ENCODE data around the gene F8.

- TF ChIP-seq, protein P1, sequence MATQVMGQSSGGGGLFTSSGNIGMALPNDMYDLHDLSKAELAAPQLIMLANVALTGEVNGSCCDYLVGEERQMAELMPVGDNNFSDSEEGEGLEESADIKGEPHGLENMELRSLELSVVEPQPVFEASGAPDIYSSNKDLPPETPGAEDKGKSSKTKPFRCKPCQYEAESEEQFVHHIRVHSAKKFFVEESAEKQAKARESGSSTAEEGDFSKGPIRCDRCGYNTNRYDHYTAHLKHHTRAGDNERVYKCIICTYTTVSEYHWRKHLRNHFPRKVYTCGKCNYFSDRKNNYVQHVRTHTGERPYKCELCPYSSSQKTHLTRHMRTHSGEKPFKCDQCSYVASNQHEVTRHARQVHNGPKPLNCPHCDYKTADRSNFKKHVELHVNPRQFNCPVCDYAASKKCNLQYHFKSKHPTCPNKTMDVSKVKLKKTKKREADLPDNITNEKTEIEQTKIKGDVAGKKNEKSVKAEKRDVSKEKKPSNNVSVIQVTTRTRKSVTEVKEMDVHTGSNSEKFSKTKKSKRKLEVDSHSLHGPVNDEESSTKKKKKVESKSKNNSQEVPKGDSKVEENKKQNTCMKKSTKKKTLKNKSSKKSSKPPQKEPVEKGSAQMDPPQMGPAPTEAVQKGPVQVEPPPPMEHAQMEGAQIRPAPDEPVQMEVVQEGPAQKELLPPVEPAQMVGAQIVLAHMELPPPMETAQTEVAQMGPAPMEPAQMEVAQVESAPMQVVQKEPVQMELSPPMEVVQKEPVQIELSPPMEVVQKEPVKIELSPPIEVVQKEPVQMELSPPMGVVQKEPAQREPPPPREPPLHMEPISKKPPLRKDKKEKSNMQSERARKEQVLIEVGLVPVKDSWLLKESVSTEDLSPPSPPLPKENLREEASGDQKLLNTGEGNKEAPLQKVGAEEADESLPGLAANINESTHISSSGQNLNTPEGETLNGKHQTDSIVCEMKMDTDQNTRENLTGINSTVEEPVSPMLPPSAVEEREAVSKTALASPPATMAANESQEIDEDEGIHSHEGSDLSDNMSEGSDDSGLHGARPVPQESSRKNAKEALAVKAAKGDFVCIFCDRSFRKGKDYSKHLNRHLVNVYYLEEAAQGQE (IDR thresholded peaks at IDR 0.05; ENCODE audit: insufficient read depth in 1 of 2, low read depth in 2 of 2, low read length in 2 of 2): no peak
- TF ChIP-seq TAF1 (IDR thresholded peaks at IDR 0.05; ENCODE audit: borderline replicate concordance, insufficient read depth, low read length): no peak
These were observed 221.9 kb downstream of the F8 start for GRCh38 chrX:154800478-154801210.
